GM12891 (cell line): ENCODE results near the gene ZNF792.

Experiments
- POLR2A ChIP-seq: IDR thresholded peaks from 2 replicates; pipeline ENCODE4 v1.6.1; 2011; ENCODE audit warnings: low read depth, low read length, control low read depth
- POLR2AphosphoS5 ChIP-seq: IDR thresholded peaks from 2 replicates; pipeline ENCODE4 v1.6.1; 2011; ENCODE audit warnings: low read depth, low read length, control low read depth

DNA sequence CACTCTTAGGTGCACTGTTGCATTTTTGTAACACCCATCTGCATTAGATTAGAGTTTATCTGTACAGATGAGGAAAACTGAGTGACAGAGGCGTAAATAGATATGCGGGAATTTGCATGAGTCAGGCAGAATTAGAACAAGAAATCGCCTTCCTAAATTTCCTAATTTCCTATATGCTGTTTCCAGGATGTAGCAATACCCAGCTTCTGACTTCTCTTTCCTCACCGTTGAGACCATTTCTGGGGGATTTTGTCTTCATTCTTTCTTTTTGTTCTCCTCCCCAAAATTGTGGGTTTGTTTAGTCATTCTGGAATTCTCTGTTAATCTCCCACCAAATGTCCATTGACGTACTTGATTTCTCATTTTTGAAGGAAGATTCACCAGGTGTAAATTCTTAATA is 10.6 kb upstream of the ZNF792 start:
- no peak for TF ChIP-seq POLR2AphosphoS5
- no peak for TF ChIP-seq POLR2A
